Erythroblast (primary cell): ENCODE results near the gene RASSF7.

ENCODE experiments used
- GATA1 ChIP-seq: IDR thresholded peaks from 2 replicates; pipeline ENCODE4 v1.6.1; 2011; ENCODE audit warnings: low read depth, mild to moderate bottlenecking, control low read depth, low read length, moderate library complexity
- POLR2A ChIP-seq: IDR thresholded peaks from 2 replicates; pipeline ENCODE4 v1.6.1; 2011; ENCODE audit warnings: mild to moderate bottlenecking, low read length

DNA sequence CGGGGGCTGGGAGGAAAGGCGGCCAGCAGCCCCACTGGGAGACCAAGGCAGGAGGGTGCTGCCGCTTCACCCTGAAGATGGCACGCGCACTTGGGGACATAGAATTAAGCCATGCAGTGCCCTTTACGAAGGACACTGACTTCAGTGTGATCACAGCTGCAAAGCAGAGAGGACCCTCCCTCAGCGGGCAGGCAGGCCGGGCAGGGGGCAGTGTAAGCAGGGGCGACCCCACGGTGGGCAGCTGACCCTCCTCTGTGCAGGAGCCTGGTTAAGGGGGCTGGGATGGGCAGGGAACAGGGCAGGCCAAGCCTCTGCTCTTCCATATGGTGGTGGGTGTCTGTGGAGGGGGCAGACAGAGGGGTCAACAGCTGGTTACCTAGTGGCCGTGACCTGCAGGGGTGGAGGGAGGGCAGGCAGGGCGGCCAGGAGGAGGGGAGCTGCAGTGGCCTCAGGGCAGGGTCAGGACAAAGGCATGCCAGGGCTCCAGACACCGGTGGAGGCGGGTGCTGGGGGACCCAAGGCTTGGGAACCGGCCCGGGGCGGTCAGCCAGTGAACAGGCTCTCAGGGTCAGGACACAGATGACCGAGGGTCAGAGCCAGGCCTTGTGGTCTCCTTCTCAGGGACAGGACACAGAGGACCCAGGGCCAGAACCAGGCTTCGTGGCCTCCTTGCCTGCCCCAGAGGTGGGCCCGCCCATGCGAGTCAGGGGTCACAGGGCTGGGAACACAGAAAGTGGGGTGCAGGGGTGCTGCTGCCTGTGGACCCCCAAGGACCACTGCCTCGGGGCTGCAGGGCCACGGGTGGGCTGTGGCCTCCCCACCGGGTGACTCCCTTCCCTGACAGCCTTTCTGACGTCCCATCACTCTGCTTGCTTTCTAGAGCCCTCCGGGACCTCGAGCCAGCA, 7.4 kb upstream of the RASSF7 start:
- TF ChIP-seq POLR2A (no peak), GATA1 (no peak)
